Small intestine (tissue), 16 donors: ENCODE measurements around the gene ENO1. TPM values are rescaled to one million over a fixed set of nuclear protein-coding genes. Genes with fewer than 3 reads are reported as not detected.
"Not testable (repeated sequence)": the region's sequence is repeated elsewhere in the genome, so short reads cannot be mapped to it uniquely, and the experiment has no call there.

ENCODE experiments used
- DNase-seq, 2 donors: peaks; one replicate each; pipeline versions ENCODE4 v3.0.0 to v3.0.0-alpha.2; 2013
- FAIRE-seq: peaks from 2 replicates; lab custom pipeline; 2012; peaks lifted over from hg19 to GRCh38; lab: Jason Lieb, UNC
- H3K27ac ChIP-seq, 3 donors: one replicate each; pipeline ENCODE4 v1.5.1; 2013; ENCODE audit warnings: low read length in 2 of 3, mild to moderate bottlenecking in 2 of 3, control low read depth in 1 of 3, inconsistent platforms in 1 of 3, low read depth in 1 of 3, moderate library complexity in 1 of 3
- H3K27me3 ChIP-seq, 3 donors: one replicate each; pipeline ENCODE4 v1.6.1; 2013; ENCODE audit warnings: low read length in 3 of 3, inconsistent platforms in 1 of 3; ENCODE audit not compliant: control insufficient read depth in 3 of 3, insufficient read depth in 3 of 3
- H3K36me3 ChIP-seq, 3 donors: one replicate each; pipeline ENCODE4 v1.6.1; 2013; ENCODE audit warnings: low read length in 3 of 3, inconsistent platforms in 1 of 3, low read depth in 1 of 3, mild to moderate bottlenecking in 1 of 3, moderate library complexity in 1 of 3; ENCODE audit not compliant: control insufficient read depth in 3 of 3, insufficient read depth in 2 of 3
- H3K4me1 ChIP-seq, 3 donors: one replicate each; pipeline ENCODE4 v1.6.1; 2013; ENCODE audit warnings: low read length in 2 of 3, inconsistent platforms in 1 of 3, low read depth in 1 of 3, mild to moderate bottlenecking in 1 of 3, moderate library complexity in 1 of 3; ENCODE audit not compliant: control insufficient read depth in 3 of 3, insufficient read depth in 2 of 3
- H3K4me3 ChIP-seq, 3 donors: one replicate each; pipeline ENCODE4 v1.5.1; 2013; ENCODE audit warnings: low read length in 3 of 3, control low read depth in 1 of 3, inconsistent platforms in 1 of 3, low read depth in 1 of 3, mild to moderate bottlenecking in 1 of 3, moderate library complexity in 1 of 3
- H3K9me3 ChIP-seq, 2 donors: one replicate each; pipeline ENCODE4 v1.6.1; 2013; ENCODE audit warnings: low read depth in 1 of 2, low read length in 1 of 2; ENCODE audit not compliant: control insufficient read depth in 2 of 2, insufficient read depth in 1 of 2
- WGBS, 3 donors: extraction: QIAGEN DNeasy Blood & Tissue Kit; methylation state at CpG; one replicate each; pipeline ENCODE4 v1.1.7; 2013; 5-methylcytosine and 5-hydroxymethylcytosine counted together
- long read RNA-seq, 10 donors: transcript quantifications; one replicate each; lab custom pipeline, GENCODE V29; 2026
- polyA plus RNA-seq, 4 donors: library from polyadenylated mRNA; stranded (reverse) in 3 of 4; unstranded in 1 of 4; fragments of 200-250 nt in 3 of 4; fragments of 120-200 nt in 1 of 4; gene quantifications; one replicate each; pipeline versions ENCODE4 v1.2.1 to v1.2.3, GENCODE V29; 2013
- donor health status: healthy with polysubstance abuse.
- donor health status: control.
- donor health status: control.
- donor health status: Bipolar disorder and iron deficiency.
- donor health status: healthy.

Gene ENO1
- polyA plus RNA-seq = 100 to 1,000 TPM; 491 to 829 (median 592) TPM
- long read RNA-seq, donor 1 = 0 reads
- long read RNA-seq, donor 2, transcript ENO1-201 (12 exons, 1,781 nt) = major isoform, 101 of 184 reads
- long read RNA-seq, donor 2, partial matches to known transcripts = 67 of 184 reads
- long read RNA-seq, donor 2, other reads (novel, unspliced or antisense) = 12 of 184 reads
- long read RNA-seq, donor 3, transcript ENO1-201 (12 exons, 1,781 nt) = major isoform, 76 of 250 reads
- long read RNA-seq, donor 3, partial matches to known transcripts = 168 of 250 reads
- long read RNA-seq, donor 3, other reads (novel, unspliced or antisense) = 0 of 250 reads
- long read RNA-seq, donor 4, partial matches to known transcripts = 0 of 3 reads
- long read RNA-seq, donor 4, other reads (novel, unspliced or antisense) = 0 of 3 reads
- long read RNA-seq, donor 5, transcript ENO1-201 (12 exons, 1,781 nt) = major isoform, 16 of 80 reads
- long read RNA-seq, donor 5, partial matches to known transcripts = 64 of 80 reads
- long read RNA-seq, donor 5, other reads (novel, unspliced or antisense) = 0 of 80 reads
- long read RNA-seq, donor 6, transcript ENO1-203 (9 exons, 2,548 nt) = minor isoform, 6 of 308 reads
- long read RNA-seq, donor 6, transcript ENO1-206 (3 exons, 1,247 nt) = minor isoform, 5 of 308 reads
- long read RNA-seq, donor 6, transcript ENO1-201 (12 exons, 1,781 nt) = major isoform, 174 of 308 reads
- long read RNA-seq, donor 6, partial matches to known transcripts = 120 of 308 reads
- long read RNA-seq, donor 6, other reads (novel, unspliced or antisense) = 0 of 308 reads
- long read RNA-seq, donor 7 = 0 reads
- long read RNA-seq, donor 8, transcript ENO1-201 (12 exons, 1,781 nt) = major isoform, 14 of 15 reads
- long read RNA-seq, donor 8, partial matches to known transcripts = 0 of 15 reads
- long read RNA-seq, donor 8, other reads (novel, unspliced or antisense) = 0 of 15 reads
- long read RNA-seq, donor 9, transcript ENO1-201 (12 exons, 1,781 nt) = major isoform, 45 of 68 reads
- long read RNA-seq, donor 9, partial matches to known transcripts = 20 of 68 reads
- long read RNA-seq, donor 9, other reads (novel, unspliced or antisense) = 0 of 68 reads
- long read RNA-seq, donor 10, transcript ENO1-201 (12 exons, 1,781 nt) = major isoform, 164 of 296 reads
- long read RNA-seq, donor 10, partial matches to known transcripts = 112 of 296 reads
- long read RNA-seq, donor 10, other reads (novel, unspliced or antisense) = 12 of 296 reads

GRCh38 chr1:8878448-8878697 lies at the start of gene ENO1:
TSS of gene ENO1 (minus strand) at chr1:8878686. CDS start at chr1:8874908, 3,778 bp downstream.
- Histone ChIP-seq H3K36me3 (peaks cover 0 to 32% (median 6%) of the 10 kb centered on the region in 3 donors), H3K4me3 (peak within 1 kb of the TSS; percentile 84 to 93 (median 91)), H3K4me1 (peaks cover 4 to 48% (median 18%) of the 10 kb centered on the region in 3 donors), H3K27ac (peak within 1 kb of the TSS; percentile 97 to 99 (median 97)), H3K9me3 (no peaks in the 10 kb centered on the region), H3K27me3 (no peaks in the 10 kb centered on the region)
- DNase-seq (no peak), FAIRE-seq (no peak)
- WGBS, 3 donors = 0% methylated on average over 15 to 24 of the region's 24 CpGs

- no peak for FAIRE-seq
- DNase-seq = no peak
- Histone ChIP-seq H3K36me3 (no peaks in the 10 kb centered on the region), H3K27ac (no peak overlapping the region), H3K9me3 (no peaks in the 10 kb centered on the region), H3K4me3 (no peak overlapping the region), H3K27me3 (peaks cover 0 to 25% (median 2%) of the 10 kb centered on the region in 3 donors), H3K4me1 (no peaks in the 10 kb centered on the region)
- 87 to 93% (median 90%) methylated on average over 12 of the region's 12 CpGs for WGBS, 3 donors
These were observed 48.5 kb upstream of the ENO1 start for GRCh38 chr1:8926707-8927694.

- H3K9me3 ChIP-seq = no peaks in the 10 kb centered on the region
- WGBS, 3 donors = 79 to 88% (median 84%) methylated on average over 9 of the region's 9 CpGs
- H3K27ac ChIP-seq = no peak overlapping the region
- H3K36me3 ChIP-seq = no peaks in the 10 kb centered on the region
- FAIRE-seq = no peak
- H3K27me3 ChIP-seq = peaks cover 0 to 28% (median 2%) of the 10 kb centered on the region in 3 donors
- no peak for DNase-seq
- H3K4me1 ChIP-seq = no peaks in the 10 kb centered on the region
- no peak overlapping the region for H3K4me3 ChIP-seq
These were observed 47.5 kb upstream of the ENO1 start for GRCh38 chr1:8925960-8926359.

- no peak overlapping the region for H3K4me3 ChIP-seq
- H3K27me3 ChIP-seq = peaks cover 0 to 28% (median 2%) of the 10 kb centered on the region in 3 donors
- H3K9me3 ChIP-seq = no peaks in the 10 kb centered on the region
- DNase-seq (no peak), FAIRE-seq (no peak)
- WGBS, 3 donors = 51 to 63% (median 60%) methylated on average over 2 of the region's 2 CpGs
- no peaks in the 10 kb centered on the region for H3K36me3 ChIP-seq
- H3K4me1 ChIP-seq = no peaks in the 10 kb centered on the region
- H3K27ac ChIP-seq = no peak overlapping the region
These were observed 46.9 kb upstream of the ENO1 start for GRCh38 chr1:8925406-8925805.

GRCh38 chr1:8922962-8923361 lies 44.5 kb upstream of the ENO1 start:
- Histone ChIP-seq H3K27me3 (peaks cover 0 to 28% (median 2%) of the 10 kb centered on the region in 3 donors), H3K4me1 (no peaks in the 10 kb centered on the region), H3K4me3 (no peak overlapping the region), H3K36me3 (no peaks in the 10 kb centered on the region), H3K27ac (no peak overlapping the region), H3K9me3 (no peaks in the 10 kb centered on the region)
- FAIRE-seq = no peak
- no peak for DNase-seq
- WGBS, 3 donors = 86 to 92% (median 87%) methylated on average over 9 of the region's 9 CpGs

GRCh38 chr1:8917536-8917935 lies 39.0 kb upstream of the ENO1 start:
- FAIRE-seq, H3K27ac ChIP-seq, H3K4me3 ChIP-seq, H3K9me3 ChIP-seq, H3K36me3 ChIP-seq, DNase-seq, H3K27me3 ChIP-seq, H3K4me1 ChIP-seq: not testable (repeated sequence)
- 67 to 74% (median 74%) methylated on average over 10 of the region's 10 CpGs for WGBS, 3 donors

- no peak overlapping the region for H3K27ac ChIP-seq
- 59 to 78% (median 71%) methylated on average over 3 of the region's 3 CpGs for WGBS, 3 donors
- no peaks in the 10 kb centered on the region for H3K4me1 ChIP-seq
- no peak overlapping the region for H3K4me3 ChIP-seq
- peaks cover 0 to 12% of the 10 kb centered on the region in 2 donors for H3K9me3 ChIP-seq
- H3K36me3 ChIP-seq = no peaks in the 10 kb centered on the region
- DNase-seq = no peak
- no peak for FAIRE-seq
- no peaks in the 10 kb centered on the region for H3K27me3 ChIP-seq
These were observed 37.0 kb upstream of the ENO1 start for GRCh38 chr1:8915446-8915845.
